ENCODE data around the gene UAP1. TPM values are rescaled to one million over a fixed set of nuclear protein-coding genes. Genes with fewer than 3 reads are reported as not detected.
A peak's percentile ranks its signal among the peaks of the same experiment; 100 is the strongest.

Gene UAP1
- total RNA-seq, 1 donor from 2014 or later: 13.4 TPM

DNA sequence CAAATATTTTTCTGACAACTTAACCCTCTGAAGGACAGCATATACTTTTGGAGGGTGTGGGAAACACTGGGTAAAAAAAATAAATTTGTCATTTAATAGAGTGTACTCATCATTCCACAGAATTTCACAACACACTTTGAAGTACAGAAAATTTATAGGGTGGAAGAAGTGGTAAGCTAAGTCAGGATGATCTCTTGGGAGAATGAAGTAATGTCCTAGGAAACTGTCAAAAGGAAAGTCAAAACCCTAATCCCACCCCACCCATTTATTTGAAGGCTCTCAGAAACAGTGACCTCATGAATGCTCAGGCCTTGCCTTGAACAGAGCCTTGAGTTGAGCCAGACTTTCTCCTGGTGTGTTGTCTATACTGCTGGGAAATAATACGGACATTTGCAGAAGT, 7.3 kb upstream of the UAP1 start:
- intact Hi-C loops (cut with micrococcal nuclease): no loop called here
- no peak overlapping the region for H3K27ac Mint-ChIP-seq
- no peaks in the 10 kb centered on the region for H3K9me3 Mint-ChIP-seq
- POLR2A ChIA-PET: no interaction called here
- CTCF ChIA-PET: no interaction called here
- H3K27me3 Mint-ChIP-seq: no peaks in the 10 kb centered on the region
- no peaks in the 10 kb centered on the region for H3K36me3 Mint-ChIP-seq (ENCODE audit: low read depth)
- H3K4me1 Mint-ChIP-seq: no peaks in the 10 kb centered on the region
- no peak for ATAC-seq (ENCODE audit: low read depth)
- DNase-seq: no peak
- TF ChIP-seq, protein P1, sequence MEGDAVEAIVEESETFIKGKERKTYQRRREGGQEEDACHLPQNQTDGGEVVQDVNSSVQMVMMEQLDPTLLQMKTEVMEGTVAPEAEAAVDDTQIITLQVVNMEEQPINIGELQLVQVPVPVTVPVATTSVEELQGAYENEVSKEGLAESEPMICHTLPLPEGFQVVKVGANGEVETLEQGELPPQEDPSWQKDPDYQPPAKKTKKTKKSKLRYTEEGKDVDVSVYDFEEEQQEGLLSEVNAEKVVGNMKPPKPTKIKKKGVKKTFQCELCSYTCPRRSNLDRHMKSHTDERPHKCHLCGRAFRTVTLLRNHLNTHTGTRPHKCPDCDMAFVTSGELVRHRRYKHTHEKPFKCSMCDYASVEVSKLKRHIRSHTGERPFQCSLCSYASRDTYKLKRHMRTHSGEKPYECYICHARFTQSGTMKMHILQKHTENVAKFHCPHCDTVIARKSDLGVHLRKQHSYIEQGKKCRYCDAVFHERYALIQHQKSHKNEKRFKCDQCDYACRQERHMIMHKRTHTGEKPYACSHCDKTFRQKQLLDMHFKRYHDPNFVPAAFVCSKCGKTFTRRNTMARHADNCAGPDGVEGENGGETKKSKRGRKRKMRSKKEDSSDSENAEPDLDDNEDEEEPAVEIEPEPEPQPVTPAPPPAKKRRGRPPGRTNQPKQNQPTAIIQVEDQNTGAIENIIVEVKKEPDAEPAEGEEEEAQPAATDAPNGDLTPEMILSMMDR (IDR thresholded peaks at IDR 0.05): no peak
- H3K4me3 Mint-ChIP-seq: no peak overlapping the region

DNA sequence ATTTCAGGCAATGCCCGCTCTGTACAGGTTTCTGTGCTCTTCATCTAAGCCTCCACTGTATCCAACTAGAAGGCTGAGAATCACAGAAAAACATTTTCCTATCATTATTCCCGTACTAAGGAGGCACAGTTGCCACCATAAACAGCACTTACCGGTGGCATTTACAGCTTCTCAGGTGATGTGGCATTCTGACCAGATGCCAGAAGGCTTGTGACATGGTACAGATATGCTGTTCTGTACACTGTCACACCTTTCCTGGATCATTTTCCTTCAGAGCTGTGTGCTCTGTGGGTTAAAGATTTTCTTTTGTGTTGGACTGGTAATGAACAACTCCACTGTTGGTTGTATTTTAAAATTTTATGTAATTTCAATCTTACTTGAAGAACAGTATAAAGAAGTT, 4.0 kb upstream of the UAP1 start:
- TF ChIP-seq, protein P1 (IDR thresholded peaks at IDR 0.05): no peak
- intact Hi-C loops (cut with micrococcal nuclease): no loop called here
- peaks cover 3% of the 10 kb centered on the region for H3K36me3 Mint-ChIP-seq (ENCODE audit: low read depth)
- ChIA-PET POLR2A (no interaction called here), CTCF (no interaction called here)
- no peaks in the 10 kb centered on the region for H3K27me3 Mint-ChIP-seq
- no peaks in the 10 kb centered on the region for H3K9me3 Mint-ChIP-seq
- DNase-seq (no peak), ATAC-seq (ENCODE audit: low read depth) (no peak)
- H3K27ac Mint-ChIP-seq: no peak overlapping the region
- H3K4me3 Mint-ChIP-seq: no peak overlapping the region
- H3K4me1 Mint-ChIP-seq: peaks cover 15% of the 10 kb centered on the region

DNA sequence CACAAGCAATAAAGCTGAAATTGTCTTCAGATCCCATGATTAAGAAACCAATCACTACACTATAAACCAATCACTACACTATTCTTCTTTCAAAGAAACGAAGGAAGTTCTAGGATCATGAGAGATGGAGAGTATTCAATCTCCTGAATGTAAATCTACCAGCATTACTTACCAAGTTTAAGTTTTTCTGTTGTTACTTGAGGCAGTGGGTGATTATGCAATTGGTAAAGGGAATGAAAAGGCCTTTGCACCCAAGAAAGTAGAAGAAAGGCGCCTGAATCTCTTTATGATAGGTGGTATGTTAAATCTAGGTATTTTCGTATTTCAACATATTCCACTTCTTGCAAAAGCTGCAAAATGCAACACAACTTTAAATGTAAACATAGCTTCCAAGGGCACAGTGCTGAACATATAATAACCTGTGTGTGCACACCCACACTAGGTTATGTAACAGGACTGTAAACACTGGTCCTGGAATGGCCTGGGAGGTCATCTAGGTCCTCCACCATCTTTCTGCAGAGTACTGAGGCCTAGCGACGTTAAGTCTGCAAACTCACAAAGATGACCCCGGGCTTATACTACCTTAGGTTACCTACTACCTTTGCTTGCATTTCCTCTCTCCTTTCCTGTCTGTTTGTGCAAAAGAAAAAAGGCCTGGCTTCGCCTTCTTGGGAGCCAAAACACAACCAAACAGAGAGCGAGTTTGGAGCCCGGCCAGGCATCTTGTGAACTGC, 1.1 kb upstream of the UAP1 start:
- Mint-ChIP-seq H3K27me3 (no peaks in the 10 kb centered on the region), H3K4me1 (peaks cover 19% of the 10 kb centered on the region), H3K36me3 (ENCODE audit: low read depth) (peaks cover 3% of the 10 kb centered on the region), H3K27ac (peak overlapping the region; percentile 88), H3K4me3 (peak overlapping the region; percentile 92), H3K9me3 (no peaks in the 10 kb centered on the region)
- ChIA-PET POLR2A (interaction anchor here (0.6 kb wide), 1 partner anchor 62 kb away, joined by 4 read pairs; the partner anchor contains the start of gene UHMK1), CTCF (no interaction called here)
- DNase-seq (no peak), ATAC-seq (ENCODE audit: low read depth) (no peak)
- intact Hi-C loops (cut with micrococcal nuclease): loop anchor here (1.0 to 5.0 kb wide), 3 partner anchors 30 to 762 kb away; partner anchors contain the start of genes NUF2 and UHMK1
- TF ChIP-seq, protein P1 (IDR thresholded peaks at IDR 0.05): no peak

DNA sequence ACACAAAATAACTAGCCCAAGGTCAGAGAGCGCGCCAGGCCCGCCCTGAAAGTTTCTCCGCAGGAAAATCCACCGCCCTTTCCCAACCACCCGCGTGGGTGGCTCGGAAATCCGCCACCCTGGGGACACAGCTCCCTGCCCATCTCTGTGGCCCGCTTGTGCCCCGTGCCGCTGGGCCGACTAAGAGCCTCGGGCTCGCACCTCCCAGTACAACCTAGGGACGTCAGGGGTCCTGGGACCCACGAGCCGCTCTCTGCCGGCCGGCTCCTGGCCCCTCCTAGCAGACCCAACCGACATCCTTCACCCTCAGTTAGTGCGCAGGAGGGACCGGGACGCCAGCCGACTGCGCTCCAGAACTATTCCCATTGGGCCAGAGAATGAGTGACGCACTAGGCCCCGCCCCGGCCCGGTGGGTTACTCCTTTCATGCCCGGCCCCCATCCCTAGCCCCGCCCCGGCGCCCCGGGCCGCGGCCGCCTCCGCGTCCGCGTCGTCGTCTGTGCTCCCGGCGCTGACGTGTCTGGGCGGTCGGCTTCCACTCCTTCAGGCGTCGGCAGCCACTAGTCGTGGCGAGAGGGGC, 396 bp upstream of the UAP1 start:
- DNase-seq (peak; percentile 98), ATAC-seq (ENCODE audit: low read depth) (peak; percentile 96)
- TF ChIP-seq, protein P1 (IDR thresholded peaks at IDR 0.05): no peak
- H3K4me3 Mint-ChIP-seq: peak overlapping the region; percentile 92
- CTCF ChIA-PET: no interaction called here
- H3K4me1 Mint-ChIP-seq: peaks cover 19% of the 10 kb centered on the region
- H3K9me3 Mint-ChIP-seq: no peaks in the 10 kb centered on the region
- POLR2A ChIA-PET: interaction anchor here (0.6 kb wide), 1 partner anchor 63 kb away, joined by 4 read pairs; the partner anchor contains the start of gene UHMK1
- H3K27ac Mint-ChIP-seq: peak overlapping the region; percentile 88
- peaks cover 3% of the 10 kb centered on the region for H3K36me3 Mint-ChIP-seq (ENCODE audit: low read depth)
- H3K27me3 Mint-ChIP-seq: no peaks in the 10 kb centered on the region
- intact Hi-C loops (cut with micrococcal nuclease): loop anchor here (1.0 to 5.0 kb wide), 3 partner anchors 31 to 761 kb away; partner anchors contain the start of genes NUF2 and UHMK1

DNA sequence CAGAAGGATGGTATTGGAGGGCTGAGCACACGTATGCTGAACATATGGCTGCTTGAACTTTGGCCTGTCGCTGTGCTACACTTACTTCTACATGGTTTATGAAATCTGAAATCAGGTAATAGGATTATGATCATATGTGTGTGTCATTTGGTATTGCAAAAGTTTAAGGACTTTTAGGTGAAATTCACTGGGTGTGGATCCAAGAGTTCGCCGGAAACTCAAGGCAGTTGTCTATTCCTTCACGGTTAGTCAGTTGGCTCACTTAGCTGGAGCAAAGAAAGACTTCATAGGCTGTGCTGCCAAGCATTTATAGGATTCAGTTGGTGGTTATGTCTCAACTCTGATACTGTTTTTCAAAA, 927 bp downstream of the UAP1 start:
- ChIA-PET POLR2A (no interaction called here), CTCF (no interaction called here)
- Mint-ChIP-seq H3K9me3 (no peaks in the 10 kb centered on the region), H3K4me3 (peak overlapping the region; percentile 86), H3K36me3 (ENCODE audit: low read depth) (peaks cover 11% of the 10 kb centered on the region), H3K27me3 (no peaks in the 10 kb centered on the region), H3K27ac (peak overlapping the region; percentile 75), H3K4me1 (peaks cover 19% of the 10 kb centered on the region)
- no peak for ATAC-seq (ENCODE audit: low read depth)
- DNase-seq: no peak
- intact Hi-C loops (cut with micrococcal nuclease): loop anchor here (5.0 kb wide), 1 partner anchor 760 kb away; the partner anchor contains the start of gene NUF2
- TF ChIP-seq, protein P1 (IDR thresholded peaks at IDR 0.05): no peak
